Measurements from ENCODE around the gene ANK3. TPM values are rescaled to one million over a fixed set of nuclear protein-coding genes. Genes with fewer than 3 reads are reported as not detected.

The ANK3 gene
- total RNA-seq, 1 donor from 2014 or later = 4.0 TPM

DNA sequence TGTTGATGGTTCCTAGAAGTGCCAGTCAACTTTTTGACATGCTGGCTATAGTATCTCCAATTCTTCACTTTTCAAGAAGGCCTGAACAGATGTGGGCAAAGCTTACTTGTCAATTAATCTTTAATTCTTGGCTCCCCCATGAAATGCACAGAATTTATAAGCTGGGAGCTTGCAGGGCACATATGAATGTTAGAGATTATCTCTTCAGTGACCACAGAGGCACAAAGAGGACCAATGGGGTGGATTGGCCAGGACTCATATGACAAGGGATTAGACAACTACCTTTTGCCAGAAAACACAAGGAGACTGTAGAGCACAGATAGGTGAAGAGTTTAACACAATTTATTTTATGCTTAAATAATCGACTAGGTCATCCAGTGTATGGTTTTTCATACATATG is 361.6 kb downstream of the ANK3 start:
- ChIA-PET CTCF (interaction anchor here (1.4 to 4.2 kb wide), 2 partner anchors 163 to 197 kb away, joined by 3 to 27 read pairs; no protein-coding TSS in a partner anchor), POLR2A (no interaction called here)
- no peak for DNase-seq
- intact Hi-C loops (cut with micrococcal nuclease) = no loop called here
- Mint-ChIP-seq H3K27ac (no peak overlapping the region), H3K36me3 (ENCODE audit: low read depth) (no peaks in the 10 kb centered on the region), H3K27me3 (no peaks in the 10 kb centered on the region), H3K4me1 (peaks cover 11% of the 10 kb centered on the region), H3K4me3 (no peak overlapping the region), H3K9me3 (no peaks in the 10 kb centered on the region)
- no peak for ATAC-seq (ENCODE audit: low read depth)
- TF ChIP-seq, protein P1, sequence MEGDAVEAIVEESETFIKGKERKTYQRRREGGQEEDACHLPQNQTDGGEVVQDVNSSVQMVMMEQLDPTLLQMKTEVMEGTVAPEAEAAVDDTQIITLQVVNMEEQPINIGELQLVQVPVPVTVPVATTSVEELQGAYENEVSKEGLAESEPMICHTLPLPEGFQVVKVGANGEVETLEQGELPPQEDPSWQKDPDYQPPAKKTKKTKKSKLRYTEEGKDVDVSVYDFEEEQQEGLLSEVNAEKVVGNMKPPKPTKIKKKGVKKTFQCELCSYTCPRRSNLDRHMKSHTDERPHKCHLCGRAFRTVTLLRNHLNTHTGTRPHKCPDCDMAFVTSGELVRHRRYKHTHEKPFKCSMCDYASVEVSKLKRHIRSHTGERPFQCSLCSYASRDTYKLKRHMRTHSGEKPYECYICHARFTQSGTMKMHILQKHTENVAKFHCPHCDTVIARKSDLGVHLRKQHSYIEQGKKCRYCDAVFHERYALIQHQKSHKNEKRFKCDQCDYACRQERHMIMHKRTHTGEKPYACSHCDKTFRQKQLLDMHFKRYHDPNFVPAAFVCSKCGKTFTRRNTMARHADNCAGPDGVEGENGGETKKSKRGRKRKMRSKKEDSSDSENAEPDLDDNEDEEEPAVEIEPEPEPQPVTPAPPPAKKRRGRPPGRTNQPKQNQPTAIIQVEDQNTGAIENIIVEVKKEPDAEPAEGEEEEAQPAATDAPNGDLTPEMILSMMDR (IDR thresholded peaks at IDR 0.05) = no peak

DNA sequence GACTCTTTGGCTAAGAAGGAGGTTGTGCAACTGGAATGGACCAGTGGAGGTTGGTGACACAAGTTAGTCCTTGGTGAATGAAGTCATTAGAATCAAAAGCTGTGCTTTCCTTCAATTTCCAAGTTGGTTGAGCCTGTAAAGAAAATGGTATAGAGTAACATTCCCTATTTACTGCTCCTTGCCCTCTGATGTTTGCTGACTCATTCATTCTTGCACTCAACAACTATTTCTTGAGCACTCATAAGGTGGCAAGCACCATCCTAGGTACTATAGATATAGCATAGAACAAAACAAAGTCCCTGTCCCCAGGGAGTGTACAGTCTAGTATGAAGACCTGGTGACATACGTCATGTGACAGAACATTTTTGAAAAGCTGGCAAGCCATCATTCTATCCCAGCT is 364.4 kb downstream of the ANK3 start:
- H3K4me1 Mint-ChIP-seq = no peaks in the 10 kb centered on the region
- TF ChIP-seq, protein P1 (IDR thresholded peaks at IDR 0.05) = no peak
- ChIA-PET POLR2A (no interaction called here), CTCF (no interaction called here)
- no peak overlapping the region for H3K4me3 Mint-ChIP-seq
- intact Hi-C loops (cut with micrococcal nuclease) = no loop called here
- ATAC-seq (ENCODE audit: low read depth) (no peak), DNase-seq (no peak)
- H3K27me3 Mint-ChIP-seq = no peaks in the 10 kb centered on the region
- H3K27ac Mint-ChIP-seq = no peak overlapping the region
- H3K36me3 Mint-ChIP-seq (ENCODE audit: low read depth) = no peaks in the 10 kb centered on the region
- H3K9me3 Mint-ChIP-seq = no peaks in the 10 kb centered on the region

DNA sequence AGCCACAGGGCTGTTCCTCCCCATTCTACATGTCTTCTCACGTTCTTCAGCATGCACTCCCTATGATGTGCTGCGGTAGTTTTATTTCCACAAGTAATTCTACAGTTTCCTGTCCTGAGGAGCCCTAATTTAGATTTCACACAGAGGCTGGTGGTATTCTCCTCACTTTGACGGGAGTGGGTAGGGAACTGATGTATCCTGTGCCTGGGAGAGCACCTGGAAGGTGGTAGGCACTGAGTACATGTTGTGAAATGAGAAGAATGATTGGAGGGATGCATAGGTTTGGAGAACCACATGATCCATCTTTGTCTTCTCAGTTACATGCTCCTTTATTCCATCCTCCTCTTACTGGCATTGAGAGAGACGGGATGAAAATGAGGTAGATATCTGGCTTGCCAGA is 365.2 kb downstream of the ANK3 start:
- Mint-ChIP-seq H3K27ac (no peak overlapping the region), H3K4me3 (no peak overlapping the region), H3K27me3 (no peaks in the 10 kb centered on the region), H3K36me3 (ENCODE audit: low read depth) (no peaks in the 10 kb centered on the region), H3K9me3 (no peaks in the 10 kb centered on the region), H3K4me1 (no peaks in the 10 kb centered on the region)
- ChIA-PET POLR2A (no interaction called here), CTCF (no interaction called here)
- TF ChIP-seq, protein P1 (IDR thresholded peaks at IDR 0.05) = no peak
- intact Hi-C loops (cut with micrococcal nuclease) = no loop called here
- no peak for ATAC-seq (ENCODE audit: low read depth)
- no peak for DNase-seq

DNA sequence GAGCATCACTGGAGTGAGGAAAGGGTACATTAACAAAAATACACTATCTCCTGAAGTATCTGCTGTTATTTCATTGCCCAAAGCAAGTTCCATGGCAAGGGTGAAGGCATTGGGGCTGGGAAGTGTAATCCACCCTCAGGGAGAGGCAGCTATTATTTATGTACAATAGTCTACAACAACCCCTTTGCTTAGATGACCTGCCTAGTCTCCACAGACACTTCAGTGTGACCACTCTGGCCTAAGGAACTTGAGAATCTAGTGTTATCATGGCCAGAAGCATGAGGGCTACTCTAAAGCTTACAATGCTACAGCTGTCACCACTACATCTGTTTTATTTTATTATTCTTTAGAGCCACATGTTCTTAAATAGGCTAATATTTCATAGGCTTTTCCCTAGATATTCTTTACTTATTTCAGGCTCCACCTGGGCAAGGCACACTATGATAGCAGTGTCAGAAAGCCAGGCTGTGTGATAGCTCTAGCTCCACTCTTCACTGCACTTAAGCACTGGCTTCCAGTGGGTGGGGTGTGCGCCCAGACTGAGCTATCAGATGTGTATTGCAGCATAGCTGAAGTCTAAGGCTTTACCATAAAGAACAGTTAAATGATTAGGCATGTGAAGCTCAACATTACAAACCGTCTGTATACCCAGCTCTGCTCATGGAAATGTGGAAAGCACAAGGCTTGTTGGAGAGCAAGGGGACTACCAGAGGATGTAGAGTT is 366.4 kb downstream of the ANK3 start:
- intact Hi-C loops (cut with micrococcal nuclease) = no loop called here

DNA sequence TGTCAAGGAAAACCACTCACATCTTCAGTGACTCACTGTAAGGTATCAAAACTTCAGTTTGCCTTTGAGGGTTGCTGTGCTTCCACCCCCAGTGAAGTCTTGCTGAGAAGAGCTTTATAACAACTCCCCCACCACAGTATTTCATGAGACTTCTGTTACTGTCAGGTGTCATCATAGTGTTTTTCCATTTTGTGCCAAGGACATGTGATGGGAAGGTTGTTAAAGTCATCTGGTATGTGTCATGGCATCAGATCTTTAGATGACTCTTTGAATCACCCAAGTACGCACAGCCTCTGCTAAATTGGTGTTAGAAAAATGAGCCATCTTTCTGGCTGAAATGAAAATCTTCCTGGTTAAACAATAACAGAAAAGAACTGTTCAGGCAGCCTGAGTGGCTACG is 368.3 kb downstream of the ANK3 start:
- Mint-ChIP-seq H3K36me3 (ENCODE audit: low read depth) (no peaks in the 10 kb centered on the region), H3K27ac (no peak overlapping the region), H3K4me3 (no peak overlapping the region), H3K4me1 (no peaks in the 10 kb centered on the region), H3K9me3 (no peaks in the 10 kb centered on the region), H3K27me3 (no peaks in the 10 kb centered on the region)
- TF ChIP-seq, protein P1 (IDR thresholded peaks at IDR 0.05) = no peak
- DNase-seq (no peak), ATAC-seq (ENCODE audit: low read depth) (no peak)
- ChIA-PET CTCF (no interaction called here), POLR2A (no interaction called here)
- intact Hi-C loops (cut with micrococcal nuclease) = no loop called here

More for the DNA sequence above, 366.4 kb downstream of the ANK3 start:
- Mint-ChIP-seq H3K4me3 (no peak overlapping the region), H3K4me1 (no peaks in the 10 kb centered on the region), H3K9me3 (no peaks in the 10 kb centered on the region), H3K36me3 (ENCODE audit: low read depth) (no peaks in the 10 kb centered on the region), H3K27me3 (no peaks in the 10 kb centered on the region), H3K27ac (no peak overlapping the region)
- TF ChIP-seq, protein P1 (IDR thresholded peaks at IDR 0.05) = no peak
- DNase-seq (no peak), ATAC-seq (ENCODE audit: low read depth) (no peak)
- ChIA-PET CTCF (no interaction called here), POLR2A (no interaction called here)

Measured in activated B cell treated with CpG ODN at 0.5 μM for 24 hours (primary cell).